CD4-positive, alpha-beta T cell treated with Interleukin-6 at 100 ng/mL for 8 hours (primary cell): ENCODE measurements around the gene MFF.

Source experiments
- DNase-seq: peaks from one replicate; pipeline ENCODE4 v3.0.0-alpha.2; 2020; ENCODE audit warnings: mixed read lengths, low spot score

Gene MFF

DNA sequence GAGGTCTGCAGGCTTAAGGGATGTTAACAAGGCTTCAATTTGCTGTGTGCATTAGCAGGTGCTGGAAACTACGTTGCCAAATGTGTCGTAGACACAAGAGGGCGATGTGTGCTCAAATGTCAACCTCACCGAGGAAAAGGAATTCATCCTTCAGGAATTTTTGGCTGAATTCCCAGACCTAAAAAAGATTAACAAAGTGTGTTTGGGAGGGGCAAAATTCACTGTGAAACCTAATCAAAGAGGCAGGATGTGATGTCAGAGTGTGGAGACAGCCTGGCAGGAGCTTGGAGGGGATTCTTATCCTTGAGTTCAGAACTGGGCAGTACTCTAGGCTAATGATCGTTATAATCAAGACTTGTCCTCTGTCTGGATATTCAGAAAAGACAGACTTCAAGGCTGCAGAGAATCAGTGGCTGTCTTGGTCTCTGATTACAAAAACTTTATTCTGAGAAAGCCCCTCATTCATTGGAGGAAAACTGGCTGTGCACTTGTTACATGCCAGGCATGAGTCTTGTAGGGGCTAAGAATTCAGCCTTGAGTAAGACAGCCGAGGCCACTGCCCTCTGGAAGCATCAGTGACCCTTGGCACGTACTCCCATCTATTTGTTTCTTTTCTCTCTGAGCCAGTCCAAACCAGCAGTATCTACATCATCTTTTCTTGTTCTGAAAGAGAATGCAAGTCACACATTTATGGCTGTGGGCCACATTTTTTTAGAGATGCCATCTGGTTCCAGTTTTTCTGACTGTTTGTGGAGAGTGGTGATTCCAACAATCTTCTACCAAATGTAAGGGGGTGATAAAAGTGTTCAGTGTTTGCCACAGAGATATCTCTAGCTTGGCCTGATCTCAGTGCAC, 81.4 kb downstream of the MFF start:
- DNase-seq = no peak
